Measurements from ENCODE around the gene LITAFD. TPM values are rescaled to one million over a fixed set of nuclear protein-coding genes. Genes with fewer than 3 reads are reported as not detected.

The LITAFD gene
- polyA plus RNA-seq, 1 of the 3 experiments (the other 2 are of a cell fraction), result not detected

DNA sequence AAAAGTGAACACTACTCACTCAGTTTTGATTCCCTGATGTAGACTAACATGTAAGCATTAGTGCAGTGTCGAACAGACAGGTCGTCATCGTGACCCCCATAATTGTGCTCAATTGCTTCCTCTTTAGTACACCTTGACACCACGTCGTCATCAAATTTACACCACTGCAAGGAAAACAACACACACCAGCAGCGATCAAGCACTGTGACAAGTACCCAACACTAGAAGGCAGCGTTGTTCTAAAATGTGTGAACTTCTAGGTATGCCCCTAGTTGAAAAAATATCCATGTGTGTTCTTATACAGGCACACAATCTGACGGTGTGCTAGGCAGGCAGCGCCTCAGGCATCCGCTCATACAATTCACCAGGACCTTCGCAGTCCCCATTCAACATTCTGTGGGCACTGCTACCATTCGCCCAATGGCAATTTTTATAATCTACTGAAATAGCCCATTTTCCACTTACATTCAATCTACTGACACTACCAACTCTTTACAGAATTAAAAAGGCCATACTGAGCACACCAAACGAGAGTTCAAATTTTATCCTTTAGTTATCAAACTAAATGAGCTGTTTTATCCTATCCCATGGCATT, 23.1 kb downstream of the LITAFD start:
- POLR2A ChIA-PET, result no interaction called here

More for the DNA sequence above, 23.1 kb downstream of the LITAFD start:
- H3K9ac ChIP-seq, result no peak overlapping the region
- H3K27me3 ChIP-seq (ENCODE audit: insufficient read depth), result no peaks in the 10 kb centered on the region
- no peaks in the 10 kb centered on the region for H3K9me2 ChIP-seq
- H3K4me3 ChIP-seq (ENCODE audit: low read depth in 2 of 2, low read length in 1 of 2), result no peak overlapping the region
- H4K20me1 ChIP-seq (ENCODE audit: insufficient read depth), result no peaks in the 10 kb centered on the region; the same call in 1 of the 2 replicates
- no peak overlapping the region for H3K4me2 ChIP-seq
- no peaks in the 10 kb centered on the region; a peak in 1 of 4 replicates for H3K4me1 ChIP-seq (ENCODE audit: control insufficient read depth in 1 of 2, insufficient read depth in 2 of 2, low read depth in 1 of 2, low read length in 1 of 2)
- H3F3A ChIP-seq (replicated peaks; ENCODE audit: insufficient read depth), result peaks cover 8% of the 10 kb centered on the region
- no peak overlapping the region for H2AFZ ChIP-seq (ENCODE audit: low read depth)
- peaks cover 68 to 85% of the 10 kb centered on the region in 2 experiments for H3K36me3 ChIP-seq (replicated peaks in 1 of 2; ENCODE audit: control insufficient read depth in 1 of 2, insufficient read depth in 2 of 2, low read length in 1 of 2)
- CTCF ChIA-PET, result interaction anchor here (0.6 to 3.0 kb wide), 11 partner anchors 11 to 1604 kb away, joined by 3 to 26 read pairs (median 4); no protein-coding TSS in a partner anchor
- H3K27ac ChIP-seq (ENCODE audit: low read depth in 2 of 2, low read length in 1 of 2), result no peak overlapping the region
- no peaks in the 10 kb centered on the region for H3K79me2 ChIP-seq (ENCODE audit: insufficient read depth)
- peak; percentile 47 for DNase-seq
- TF ChIP-seq, protein P1, sequence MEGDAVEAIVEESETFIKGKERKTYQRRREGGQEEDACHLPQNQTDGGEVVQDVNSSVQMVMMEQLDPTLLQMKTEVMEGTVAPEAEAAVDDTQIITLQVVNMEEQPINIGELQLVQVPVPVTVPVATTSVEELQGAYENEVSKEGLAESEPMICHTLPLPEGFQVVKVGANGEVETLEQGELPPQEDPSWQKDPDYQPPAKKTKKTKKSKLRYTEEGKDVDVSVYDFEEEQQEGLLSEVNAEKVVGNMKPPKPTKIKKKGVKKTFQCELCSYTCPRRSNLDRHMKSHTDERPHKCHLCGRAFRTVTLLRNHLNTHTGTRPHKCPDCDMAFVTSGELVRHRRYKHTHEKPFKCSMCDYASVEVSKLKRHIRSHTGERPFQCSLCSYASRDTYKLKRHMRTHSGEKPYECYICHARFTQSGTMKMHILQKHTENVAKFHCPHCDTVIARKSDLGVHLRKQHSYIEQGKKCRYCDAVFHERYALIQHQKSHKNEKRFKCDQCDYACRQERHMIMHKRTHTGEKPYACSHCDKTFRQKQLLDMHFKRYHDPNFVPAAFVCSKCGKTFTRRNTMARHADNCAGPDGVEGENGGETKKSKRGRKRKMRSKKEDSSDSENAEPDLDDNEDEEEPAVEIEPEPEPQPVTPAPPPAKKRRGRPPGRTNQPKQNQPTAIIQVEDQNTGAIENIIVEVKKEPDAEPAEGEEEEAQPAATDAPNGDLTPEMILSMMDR (IDR thresholded peaks at IDR 0.05), result peak; percentile 50
- TF ChIP-seq, protein P2, sequence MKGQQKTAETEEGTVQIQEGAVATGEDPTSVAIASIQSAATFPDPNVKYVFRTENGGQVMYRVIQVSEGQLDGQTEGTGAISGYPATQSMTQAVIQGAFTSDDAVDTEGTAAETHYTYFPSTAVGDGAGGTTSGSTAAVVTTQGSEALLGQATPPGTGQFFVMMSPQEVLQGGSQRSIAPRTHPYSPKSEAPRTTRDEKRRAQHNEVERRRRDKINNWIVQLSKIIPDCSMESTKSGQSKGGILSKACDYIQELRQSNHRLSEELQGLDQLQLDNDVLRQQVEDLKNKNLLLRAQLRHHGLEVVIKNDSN (IDR thresholded peaks at IDR 0.05; ENCODE audit: borderline replicate concordance, low read depth), result no peak
- TF ChIP-seq SMC3 (IDR thresholded peaks at IDR 0.05; ENCODE audit: low read depth, low read length), result peak; percentile 45
- TF ChIP-seq, protein P3, sequence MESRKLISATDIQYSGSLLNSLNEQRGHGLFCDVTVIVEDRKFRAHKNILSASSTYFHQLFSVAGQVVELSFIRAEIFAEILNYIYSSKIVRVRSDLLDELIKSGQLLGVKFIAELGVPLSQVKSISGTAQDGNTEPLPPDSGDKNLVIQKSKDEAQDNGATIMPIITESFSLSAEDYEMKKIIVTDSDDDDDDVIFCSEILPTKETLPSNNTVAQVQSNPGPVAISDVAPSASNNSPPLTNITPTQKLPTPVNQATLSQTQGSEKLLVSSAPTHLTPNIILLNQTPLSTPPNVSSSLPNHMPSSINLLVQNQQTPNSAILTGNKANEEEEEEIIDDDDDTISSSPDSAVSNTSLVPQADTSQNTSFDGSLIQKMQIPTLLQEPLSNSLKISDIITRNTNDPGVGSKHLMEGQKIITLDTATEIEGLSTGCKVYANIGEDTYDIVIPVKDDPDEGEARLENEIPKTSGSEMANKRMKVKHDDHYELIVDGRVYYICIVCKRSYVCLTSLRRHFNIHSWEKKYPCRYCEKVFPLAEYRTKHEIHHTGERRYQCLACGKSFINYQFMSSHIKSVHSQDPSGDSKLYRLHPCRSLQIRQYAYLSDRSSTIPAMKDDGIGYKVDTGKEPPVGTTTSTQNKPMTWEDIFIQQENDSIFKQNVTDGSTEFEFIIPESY (IDR thresholded peaks at IDR 0.05; ENCODE audit: borderline replicate concordance, low read depth), result no peak
- no peak for TF ChIP-seq NFIC (IDR thresholded peaks at IDR 0.05; ENCODE audit: borderline replicate concordance)
- TF ChIP-seq RXRA (IDR thresholded peaks at IDR 0.05; ENCODE audit: borderline replicate concordance, low read depth), result no peak
- TF ChIP-seq, protein P4, sequence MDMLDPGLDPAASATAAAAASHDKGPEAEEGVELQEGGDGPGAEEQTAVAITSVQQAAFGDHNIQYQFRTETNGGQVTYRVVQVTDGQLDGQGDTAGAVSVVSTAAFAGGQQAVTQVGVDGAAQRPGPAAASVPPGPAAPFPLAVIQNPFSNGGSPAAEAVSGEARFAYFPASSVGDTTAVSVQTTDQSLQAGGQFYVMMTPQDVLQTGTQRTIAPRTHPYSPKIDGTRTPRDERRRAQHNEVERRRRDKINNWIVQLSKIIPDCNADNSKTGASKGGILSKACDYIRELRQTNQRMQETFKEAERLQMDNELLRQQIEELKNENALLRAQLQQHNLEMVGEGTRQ (IDR thresholded peaks at IDR 0.05; ENCODE audit: borderline replicate concordance, low read depth, low read length), result no peak
- TF ChIP-seq RAD21 (IDR thresholded peaks at IDR 0.05; ENCODE audit: low read length), result peak; percentile 68
- TF ChIP-seq TEAD4 (IDR thresholded peaks at IDR 0.05; ENCODE audit: borderline replicate concordance, insufficient read depth), result no peak
- TF ChIP-seq GATA2 (CRISPR knock-in tag; IDR thresholded peaks at IDR 0.05), result no peak
- TF ChIP-seq NRF1 (IDR thresholded peaks at IDR 0.05; ENCODE audit: low read depth, low read length), result no peak
- H3K9me3 ChIP-seq, result no peaks in the 10 kb centered on the region
- 87% methylated on average over 13 of the region's 13 CpGs for WGBS (ENCODE audit: low lambda C conversion rate)
